PC-9 (cell line): ENCODE measurements around the gene WDR13.

ENCODE experiments used
- CTCF ChIP-seq: fragments of 200-600 bp; sonication (generic); conservative IDR thresholded peaks from 2 replicates; pipeline ENCODE4 v1.6.1; 2017; ENCODE audit warnings: mixed run types, antibody characterized with exemption, mild to moderate bottlenecking, moderate library complexity
- EZH2 ChIP-seq: fragments of 200-600 bp; sonication (generic); IDR thresholded peaks from 2 replicates; pipeline ENCODE4 v1.8.0; 2017; ENCODE audit warnings: antibody characterized with exemption, low read depth

- TF ChIP-seq EZH2 (no peak), CTCF (no peak)
Measured at GRCh38 chrX:48595929-48596328, 1.4 kb upstream of the WDR13 start.
